ENCODE results near the gene AP5S1.

Gene AP5S1

DNA sequence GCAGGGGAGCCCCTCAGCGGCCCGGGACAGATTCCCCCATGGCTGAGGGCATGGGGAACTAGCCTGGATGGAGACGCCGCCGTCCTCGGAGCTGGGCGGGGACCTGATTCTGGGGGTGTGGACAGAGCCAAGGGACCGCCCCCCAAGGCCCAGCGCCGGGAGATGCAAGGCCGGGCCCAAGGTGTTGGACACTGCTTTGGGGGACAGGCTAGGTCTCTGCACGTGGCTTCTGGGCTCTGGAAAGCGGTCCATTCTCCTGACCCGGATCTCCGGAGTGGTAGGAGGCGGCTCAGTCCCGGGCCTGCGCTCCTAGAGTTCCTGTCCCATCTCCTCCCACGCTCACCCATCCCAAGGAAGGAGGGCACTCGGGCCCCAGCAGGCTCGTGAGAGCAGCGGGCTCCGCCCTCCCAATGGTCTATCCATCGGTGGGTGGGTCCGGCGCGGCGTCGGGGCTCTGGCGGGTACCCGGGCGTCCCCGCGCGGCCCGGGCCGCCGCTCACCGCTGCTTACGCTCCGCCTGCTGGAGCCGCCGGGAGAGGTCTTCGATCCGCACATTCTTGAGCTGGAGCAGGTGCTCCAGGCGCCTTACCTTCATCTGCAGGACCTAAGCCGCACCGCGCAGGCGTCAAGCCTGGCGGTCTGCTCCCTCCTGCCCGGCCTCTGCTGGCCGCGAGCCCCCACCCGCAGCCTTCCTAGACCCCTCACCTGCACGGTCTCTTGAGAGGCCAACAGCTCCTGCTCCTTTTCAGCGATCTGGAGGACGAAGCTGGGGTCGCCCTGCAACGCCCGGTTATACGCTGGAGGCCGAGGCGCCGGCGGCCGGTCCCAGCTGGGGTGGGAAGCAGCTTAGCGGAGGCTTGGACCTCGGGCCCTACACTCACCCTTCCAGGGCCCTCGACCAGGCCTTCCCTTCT, 42.4 kb upstream of the AP5S1 start (continued):
- no peak for TF ChIP-seq ZNF8 (CRISPR knock-in tag; IDR thresholded peaks at IDR 0.05)
- TF ChIP-seq, protein P1, sequence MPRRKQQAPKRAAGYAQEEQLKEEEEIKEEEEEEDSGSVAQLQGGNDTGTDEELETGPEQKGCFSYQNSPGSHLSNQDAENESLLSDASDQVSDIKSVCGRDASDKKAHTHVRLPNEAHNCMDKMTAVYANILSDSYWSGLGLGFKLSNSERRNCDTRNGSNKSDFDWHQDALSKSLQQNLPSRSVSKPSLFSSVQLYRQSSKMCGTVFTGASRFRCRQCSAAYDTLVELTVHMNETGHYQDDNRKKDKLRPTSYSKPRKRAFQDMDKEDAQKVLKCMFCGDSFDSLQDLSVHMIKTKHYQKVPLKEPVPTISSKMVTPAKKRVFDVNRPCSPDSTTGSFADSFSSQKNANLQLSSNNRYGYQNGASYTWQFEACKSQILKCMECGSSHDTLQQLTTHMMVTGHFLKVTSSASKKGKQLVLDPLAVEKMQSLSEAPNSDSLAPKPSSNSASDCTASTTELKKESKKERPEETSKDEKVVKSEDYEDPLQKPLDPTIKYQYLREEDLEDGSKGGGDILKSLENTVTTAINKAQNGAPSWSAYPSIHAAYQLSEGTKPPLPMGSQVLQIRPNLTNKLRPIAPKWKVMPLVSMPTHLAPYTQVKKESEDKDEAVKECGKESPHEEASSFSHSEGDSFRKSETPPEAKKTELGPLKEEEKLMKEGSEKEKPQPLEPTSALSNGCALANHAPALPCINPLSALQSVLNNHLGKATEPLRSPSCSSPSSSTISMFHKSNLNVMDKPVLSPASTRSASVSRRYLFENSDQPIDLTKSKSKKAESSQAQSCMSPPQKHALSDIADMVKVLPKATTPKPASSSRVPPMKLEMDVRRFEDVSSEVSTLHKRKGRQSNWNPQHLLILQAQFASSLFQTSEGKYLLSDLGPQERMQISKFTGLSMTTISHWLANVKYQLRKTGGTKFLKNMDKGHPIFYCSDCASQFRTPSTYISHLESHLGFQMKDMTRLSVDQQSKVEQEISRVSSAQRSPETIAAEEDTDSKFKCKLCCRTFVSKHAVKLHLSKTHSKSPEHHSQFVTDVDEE (CRISPR knock-in tag; IDR thresholded peaks at IDR 0.05) = no peak
- TF ChIP-seq SNAI2 (CRISPR knock-in tag; IDR thresholded peaks at IDR 0.05) = no peak
- no peak for TF ChIP-seq ZNF565 (CRISPR knock-in tag; conservative IDR thresholded peaks at IDR 0.05; ENCODE audit: low read depth)
- TF ChIP-seq ARNTL (CRISPR knock-in tag; IDR thresholded peaks at IDR 0.05; ENCODE audit: borderline replicate concordance, low read depth) = no peak
- no peak for TF ChIP-seq BACH2 (CRISPR knock-in tag; IDR thresholded peaks at IDR 0.05; ENCODE audit: borderline replicate concordance)
- TF ChIP-seq RARB (CRISPR knock-in tag; IDR thresholded peaks at IDR 0.05) = no peak

- ATAC-seq = no peak
- TF ChIP-seq, protein P2, sequence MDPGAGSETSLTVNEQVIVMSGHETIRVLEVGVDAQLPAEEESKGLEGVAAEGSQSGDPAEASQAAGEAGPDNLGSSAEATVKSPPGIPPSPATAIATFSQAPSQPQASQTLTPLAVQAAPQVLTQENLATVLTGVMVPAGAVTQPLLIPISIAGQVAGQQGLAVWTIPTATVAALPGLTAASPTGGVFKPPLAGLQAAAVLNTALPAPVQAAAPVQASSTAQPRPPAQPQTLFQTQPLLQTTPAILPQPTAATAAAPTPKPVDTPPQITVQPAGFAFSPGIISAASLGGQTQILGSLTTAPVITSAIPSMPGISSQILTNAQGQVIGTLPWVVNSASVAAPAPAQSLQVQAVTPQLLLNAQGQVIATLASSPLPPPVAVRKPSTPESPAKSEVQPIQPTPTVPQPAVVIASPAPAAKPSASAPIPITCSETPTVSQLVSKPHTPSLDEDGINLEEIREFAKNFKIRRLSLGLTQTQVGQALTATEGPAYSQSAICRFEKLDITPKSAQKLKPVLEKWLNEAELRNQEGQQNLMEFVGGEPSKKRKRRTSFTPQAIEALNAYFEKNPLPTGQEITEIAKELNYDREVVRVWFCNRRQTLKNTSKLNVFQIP (CRISPR knock-in tag; IDR thresholded peaks at IDR 0.05; ENCODE audit: borderline replicate concordance, low read depth) = no peak
- TF ChIP-seq SNAI2 (CRISPR knock-in tag; IDR thresholded peaks at IDR 0.05) (no peak), BACH2 (CRISPR knock-in tag; IDR thresholded peaks at IDR 0.05; ENCODE audit: borderline replicate concordance) (no peak), TCF4 (CRISPR knock-in tag; IDR thresholded peaks at IDR 0.05; ENCODE audit: borderline replicate concordance) (no peak), RARB (CRISPR knock-in tag; IDR thresholded peaks at IDR 0.05) (no peak), ISL1 (CRISPR knock-in tag; IDR thresholded peaks at IDR 0.05) (no peak), OSR1 (CRISPR knock-in tag; IDR thresholded peaks at IDR 0.05) (no peak), TOX (CRISPR knock-in tag; IDR thresholded peaks at IDR 0.05; ENCODE audit: borderline replicate concordance) (no peak), ZNF565 (CRISPR knock-in tag; conservative IDR thresholded peaks at IDR 0.05; ENCODE audit: low read depth) (no peak), ZFP3 (CRISPR knock-in tag; IDR thresholded peaks at IDR 0.05) (no peak), CSDC2 (CRISPR knock-in tag; IDR thresholded peaks at IDR 0.05) (no peak), ESRRG (CRISPR knock-in tag; IDR thresholded peaks at IDR 0.05) (no peak)
- TF ChIP-seq, protein P3, sequence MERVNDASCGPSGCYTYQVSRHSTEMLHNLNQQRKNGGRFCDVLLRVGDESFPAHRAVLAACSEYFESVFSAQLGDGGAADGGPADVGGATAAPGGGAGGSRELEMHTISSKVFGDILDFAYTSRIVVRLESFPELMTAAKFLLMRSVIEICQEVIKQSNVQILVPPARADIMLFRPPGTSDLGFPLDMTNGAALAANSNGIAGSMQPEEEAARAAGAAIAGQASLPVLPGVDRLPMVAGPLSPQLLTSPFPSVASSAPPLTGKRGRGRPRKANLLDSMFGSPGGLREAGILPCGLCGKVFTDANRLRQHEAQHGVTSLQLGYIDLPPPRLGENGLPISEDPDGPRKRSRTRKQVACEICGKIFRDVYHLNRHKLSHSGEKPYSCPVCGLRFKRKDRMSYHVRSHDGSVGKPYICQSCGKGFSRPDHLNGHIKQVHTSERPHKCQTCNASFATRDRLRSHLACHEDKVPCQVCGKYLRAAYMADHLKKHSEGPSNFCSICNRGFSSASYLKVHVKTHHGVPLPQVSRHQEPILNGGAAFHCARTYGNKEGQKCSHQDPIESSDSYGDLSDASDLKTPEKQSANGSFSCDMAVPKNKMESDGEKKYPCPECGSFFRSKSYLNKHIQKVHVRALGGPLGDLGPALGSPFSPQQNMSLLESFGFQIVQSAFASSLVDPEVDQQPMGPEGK (CRISPR knock-in tag; IDR thresholded peaks at IDR 0.05; ENCODE audit: borderline replicate concordance) = no peak
- TF ChIP-seq, protein P1 (CRISPR knock-in tag; IDR thresholded peaks at IDR 0.05) = no peak
Measured at GRCh38 chr20:3778976-3779375, 41.4 kb upstream of the AP5S1 start.

DNA sequence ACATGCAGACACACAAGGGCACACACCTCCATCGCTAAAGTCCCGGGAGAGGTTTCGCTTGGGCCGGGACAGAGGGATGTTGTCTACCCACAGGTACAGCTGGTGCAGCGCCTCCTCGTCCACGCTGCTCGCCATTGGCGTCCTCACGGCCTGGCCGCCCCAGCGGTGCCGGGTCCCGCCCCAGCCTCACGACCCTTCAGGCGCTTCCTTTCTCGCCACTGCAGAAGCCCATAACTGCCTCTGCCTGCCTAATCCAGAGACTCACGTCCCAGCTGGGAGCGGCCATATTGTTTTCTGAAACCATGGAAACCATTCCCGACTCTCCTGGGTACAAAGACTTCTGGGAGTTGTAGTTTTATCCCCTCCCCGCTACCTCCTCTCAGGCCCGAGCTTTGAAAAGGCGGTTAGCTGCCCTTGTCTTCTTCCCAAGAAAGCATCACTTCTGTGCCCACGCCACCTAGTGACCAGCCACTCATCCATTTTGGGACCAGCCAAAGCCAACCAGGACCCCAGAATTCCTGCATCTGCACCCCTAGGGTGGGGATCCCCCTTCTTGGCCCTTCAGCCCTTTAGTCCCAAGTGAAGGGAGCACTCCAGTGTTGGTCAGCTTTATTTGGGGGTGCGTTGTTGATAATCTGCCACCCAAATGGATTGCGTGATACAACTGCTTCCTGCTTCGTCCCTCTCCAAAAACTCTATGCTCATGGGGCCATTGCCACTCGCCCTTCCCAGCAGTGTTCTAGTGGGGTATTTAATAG, 39.0 kb upstream of the AP5S1 start, which contains the start of gene SPEF1:
TSS of gene SPEF1 (minus strand) at position 296 of the 758 bp plus-strand sequence. CDS start at position 135, 161 bp downstream.
- ATAC-seq = peak; percentile 85
- peak; percentile 25; the same call in 1 of the 2 replicates for TF ChIP-seq CSRNP3 (CRISPR knock-in tag; IDR thresholded peaks at IDR 0.05)
- TF ChIP-seq, protein P1 (CRISPR knock-in tag; IDR thresholded peaks at IDR 0.05) = 0 out of 2 replicates have a peak, but pooled peaks have one; percentile 27
- no peak for TF ChIP-seq OSR1 (CRISPR knock-in tag; IDR thresholded peaks at IDR 0.05)
